GM21390 (cell line): ENCODE data around the gene CRYGC.
"Not testable (repeated sequence)": the region's sequence is repeated elsewhere in the genome, so short reads cannot be mapped to it uniquely, and the experiment has no call there.

Experiments used
- ATAC-seq: cut with Tn5 transposase; IDR thresholded peaks from one replicate; pipeline ENCODE4 v1.9.1; 2021; ENCODE audit not compliant: unreplicated experiment

Gene CRYGC

DNA sequence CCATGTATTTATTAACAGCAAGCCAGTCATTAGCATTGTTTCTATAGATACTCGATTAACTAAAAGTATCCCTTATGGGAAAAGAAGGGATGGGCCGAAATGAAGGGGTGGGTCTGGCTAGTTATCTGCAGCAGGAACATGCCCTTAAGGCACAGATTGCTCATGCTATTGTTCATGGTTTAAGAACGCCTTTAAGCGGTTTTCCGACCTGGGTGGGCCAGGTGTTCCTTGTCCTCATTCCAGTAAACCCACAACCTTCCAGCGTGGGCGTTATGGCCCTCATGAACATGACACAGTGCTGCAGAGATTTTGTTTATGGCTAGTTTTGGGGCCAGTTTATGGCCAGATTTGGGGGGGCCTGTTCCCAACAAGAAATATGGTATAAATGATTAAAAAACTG is 8.7 kb upstream of the CRYGC start:
- not testable (repeated sequence) for ATAC-seq

GRCh38 chr2:208136716-208137094 is 7.1 kb upstream of the CRYGC start:
- ATAC-seq, result no peak

DNA sequence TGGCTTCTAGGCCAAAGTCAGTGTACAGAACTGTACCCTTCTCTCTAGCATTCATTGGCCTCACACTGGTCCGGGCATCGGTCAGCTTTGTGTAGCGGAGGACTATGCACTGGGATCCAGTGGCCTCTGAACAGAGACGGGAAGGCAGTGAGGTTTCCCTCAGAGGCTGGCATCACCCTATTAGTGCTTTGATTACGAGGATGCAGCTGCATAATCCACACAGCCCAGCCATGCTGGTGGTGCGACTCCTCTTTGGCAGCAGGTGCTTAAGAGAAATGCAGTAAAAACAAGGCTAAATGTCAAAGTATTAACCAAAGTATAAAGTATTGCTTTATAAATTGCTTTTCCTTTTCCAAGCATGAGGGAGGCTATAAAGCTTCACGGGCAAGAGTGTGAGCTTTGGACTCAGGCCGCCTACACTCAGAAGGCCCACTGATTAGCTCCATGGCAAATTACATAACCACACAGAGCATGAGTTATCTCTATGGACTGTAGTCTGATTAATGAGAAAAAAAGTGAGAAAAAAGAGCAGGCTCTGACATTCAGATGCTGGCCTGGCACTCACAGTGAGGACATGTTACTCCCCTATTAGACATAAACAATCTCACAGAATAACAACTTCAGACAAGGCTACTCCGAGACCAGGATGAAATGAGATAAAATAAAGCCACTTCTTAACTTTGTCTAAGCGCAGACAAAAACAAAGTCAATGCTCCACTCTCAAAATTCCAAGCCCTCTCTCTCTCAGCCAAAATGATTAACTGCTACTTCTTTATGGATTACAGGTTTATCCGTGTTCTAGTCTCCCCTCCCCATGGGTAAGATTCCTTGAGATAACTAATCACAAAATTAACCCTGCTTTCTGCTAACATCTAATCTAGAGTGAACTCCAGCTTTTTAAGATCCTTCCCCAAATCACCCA is 6.4 kb upstream of the CRYGC start:
- no peak for ATAC-seq

DNA sequence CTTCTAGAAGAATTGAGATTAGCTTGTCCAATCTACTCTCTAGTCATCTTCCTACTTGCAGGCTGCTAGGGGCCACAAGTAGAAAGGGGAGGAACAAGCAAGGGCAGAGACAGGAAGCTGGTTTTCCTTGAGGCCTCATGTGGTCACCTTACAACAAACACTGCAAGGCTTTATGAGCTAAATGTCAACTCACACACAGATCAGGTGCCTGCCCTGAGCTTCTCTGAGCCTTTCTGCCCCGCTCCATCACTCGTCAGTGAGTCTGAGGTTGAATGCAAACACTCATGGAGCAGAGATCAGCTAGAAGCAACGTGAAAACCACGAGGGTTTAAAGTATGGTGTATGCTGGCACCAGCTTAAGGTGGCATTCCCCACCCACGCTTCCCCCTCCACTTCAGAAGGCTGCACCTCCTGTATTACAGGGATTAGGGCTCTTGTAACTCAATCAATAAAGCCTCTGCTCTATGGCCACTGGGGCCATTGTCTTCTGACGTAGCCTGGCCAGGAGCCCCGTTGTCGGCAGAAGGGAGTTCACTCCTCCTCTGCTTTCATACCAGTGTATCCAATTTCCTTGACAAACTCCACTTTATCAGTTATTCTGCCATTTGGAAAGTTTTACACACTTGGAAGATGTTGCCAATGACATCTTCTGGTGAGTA is 5.4 kb upstream of the CRYGC start:
- ATAC-seq, result no peak

DNA sequence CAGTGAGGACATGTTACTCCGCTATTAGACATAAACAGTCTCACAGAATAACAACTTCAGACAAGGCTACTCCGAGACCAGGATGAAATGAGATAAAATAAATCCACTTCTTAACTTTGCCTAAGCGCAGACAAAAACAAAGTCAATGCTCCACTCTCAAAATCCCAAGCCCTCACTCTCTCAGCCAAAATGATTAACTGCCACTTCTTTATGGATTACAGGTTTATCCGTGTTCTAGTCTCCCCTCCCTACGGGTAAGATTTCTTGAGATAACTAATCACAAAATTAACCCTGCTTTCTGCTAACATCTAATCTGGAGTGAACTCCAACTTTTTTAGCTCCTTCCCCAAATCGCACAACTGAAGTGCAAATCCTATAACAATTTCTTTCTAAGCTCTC is 1.1 kb upstream of the CRYGC start:
- no peak for ATAC-seq

DNA sequence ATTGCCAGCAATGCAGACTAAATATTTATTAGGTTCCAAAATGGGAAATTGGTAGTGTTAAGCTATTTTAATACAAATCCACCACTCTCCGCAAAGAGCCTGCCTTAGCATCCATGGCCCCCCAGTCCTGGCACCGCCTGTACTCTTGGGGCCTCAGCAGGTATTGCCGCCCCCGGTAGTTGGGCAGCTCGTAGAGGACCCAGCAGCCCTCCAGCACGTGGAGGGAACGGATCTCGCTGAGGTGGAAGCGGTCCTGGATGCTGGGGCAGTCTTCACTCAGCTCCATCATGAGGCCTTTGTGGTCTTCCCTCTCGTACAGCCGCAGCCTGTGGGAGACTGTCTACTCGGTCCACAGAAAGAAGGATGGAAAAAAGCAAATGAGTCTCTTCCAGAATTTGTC is 1.5 kb downstream of the CRYGC start:
- no peak for ATAC-seq

- ATAC-seq, result no peak
These were observed 2.5 kb downstream of the CRYGC start for GRCh38 chr2:208127090-208127489.

- no peak for ATAC-seq
These were observed 4.4 kb downstream of the CRYGC start for GRCh38 chr2:208125251-208125650.

- not testable (repeated sequence) for ATAC-seq
These were observed 5.5 kb downstream of the CRYGC start, which contains the start of gene CRYGD for GRCh38 chr2:208124013-208124715. Gene CRYGD (minus strand): TSS chr2:208124524. CDS start chr2:208124473, 51 bp downstream.

DNA sequence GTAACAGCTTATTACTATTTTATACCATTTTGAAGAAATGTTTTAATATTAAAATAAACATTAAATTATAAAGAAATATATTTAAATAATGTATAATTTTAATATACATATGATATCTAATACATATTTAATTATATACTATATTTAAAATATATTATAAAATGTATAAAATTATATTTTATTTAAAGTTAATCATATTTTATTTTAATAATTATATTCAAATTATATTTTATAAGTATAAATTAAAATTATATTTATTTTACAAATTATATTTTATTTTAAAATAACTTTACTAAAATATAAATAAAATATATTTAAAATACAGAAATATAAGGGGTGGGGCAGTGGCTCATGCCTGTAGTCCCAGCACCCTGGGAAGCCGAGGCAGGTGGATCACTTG is 7.4 kb downstream of the CRYGC start:
- no peak for ATAC-seq

GRCh38 chr2:208118918-208119317 is 10.7 kb downstream of the CRYGC start:
- ATAC-seq, result no peak

- ATAC-seq, result not testable (repeated sequence)
These were observed 12.2 kb downstream of the CRYGC start for GRCh38 chr2:208117390-208117789.

DNA sequence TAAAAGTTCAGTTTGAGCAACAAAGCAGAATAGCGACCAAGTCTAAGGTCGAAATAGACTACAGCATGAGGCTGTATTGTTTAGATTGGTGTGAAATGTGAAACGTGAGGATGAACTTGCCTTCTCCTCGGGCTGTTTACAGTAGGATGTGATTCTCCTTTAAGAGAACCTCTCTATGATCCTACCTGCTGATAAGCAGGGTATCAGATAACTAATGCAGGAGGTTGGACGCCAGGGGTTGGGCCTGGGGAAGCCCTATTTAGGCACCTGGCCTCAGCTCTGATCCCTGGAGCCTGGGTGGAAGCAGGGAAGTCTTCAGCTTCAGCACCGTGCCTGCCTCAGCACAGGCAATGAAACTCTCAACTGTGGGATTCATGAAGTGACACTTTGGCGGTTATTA is 16.7 kb downstream of the CRYGC start:
- ATAC-seq, result no peak

- not testable (repeated sequence) for ATAC-seq
These were observed 17.3 kb downstream of the CRYGC start for GRCh38 chr2:208112273-208112745.

DNA sequence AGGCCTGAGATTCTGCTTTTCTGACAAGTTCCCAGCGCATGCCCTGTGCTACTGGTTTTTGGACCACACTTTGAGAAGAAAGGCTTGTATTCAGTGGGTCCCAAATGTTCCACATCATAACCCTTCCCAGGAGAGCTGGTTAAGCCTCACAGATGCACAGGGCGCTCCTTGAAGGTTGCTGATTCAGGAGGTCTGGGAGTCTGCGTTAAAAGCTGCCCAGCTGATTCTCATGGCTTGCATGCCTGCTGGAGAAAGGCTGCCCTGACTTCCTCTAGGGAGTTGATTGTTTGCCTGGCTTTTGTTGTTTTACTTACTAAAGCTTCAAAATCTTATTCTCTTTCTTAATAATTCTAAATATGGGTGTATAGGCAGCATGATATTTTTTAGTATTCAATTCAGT is 26.0 kb downstream of the CRYGC start:
- ATAC-seq, result no peak

GRCh38 chr2:208101716-208102631 is 27.7 kb downstream of the CRYGC start:
- ATAC-seq, result no peak

DNA sequence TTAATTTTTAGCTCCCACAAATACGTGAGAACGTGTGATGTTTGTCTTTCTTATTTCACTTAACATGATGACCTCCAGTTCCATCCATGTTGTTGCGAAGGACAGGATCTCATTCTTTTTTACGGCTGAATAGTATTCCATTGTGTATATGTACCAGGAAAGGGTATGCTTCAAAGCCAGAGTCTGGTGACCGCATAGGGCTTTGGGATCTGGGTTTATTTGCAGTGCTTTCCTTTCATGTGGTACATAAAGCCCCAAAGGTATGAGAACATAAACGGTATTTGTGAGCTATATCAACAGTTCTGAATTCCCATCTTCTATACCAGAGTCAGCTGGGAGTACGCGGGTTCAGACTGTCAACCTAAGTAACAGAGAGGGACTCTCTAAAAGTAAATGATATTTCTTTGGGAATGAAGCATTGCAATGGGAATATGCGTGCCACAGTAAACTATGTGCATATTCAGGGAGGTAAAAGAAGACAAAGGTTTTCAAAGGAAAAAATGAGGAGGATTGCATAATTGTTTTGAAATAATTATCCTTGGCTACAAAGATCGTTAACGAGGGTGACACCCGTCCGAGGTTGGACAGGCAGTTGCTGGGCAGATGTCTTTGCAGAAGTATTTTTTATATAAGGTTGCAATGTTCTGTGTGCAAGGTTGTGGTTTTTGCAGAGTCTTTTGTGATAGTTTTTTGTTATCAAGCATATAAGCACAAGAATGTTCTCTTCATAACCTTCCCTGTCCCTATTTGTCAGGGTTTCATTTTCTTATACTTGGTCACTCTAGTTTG is 29.8 kb downstream of the CRYGC start:
- no peak for ATAC-seq

DNA sequence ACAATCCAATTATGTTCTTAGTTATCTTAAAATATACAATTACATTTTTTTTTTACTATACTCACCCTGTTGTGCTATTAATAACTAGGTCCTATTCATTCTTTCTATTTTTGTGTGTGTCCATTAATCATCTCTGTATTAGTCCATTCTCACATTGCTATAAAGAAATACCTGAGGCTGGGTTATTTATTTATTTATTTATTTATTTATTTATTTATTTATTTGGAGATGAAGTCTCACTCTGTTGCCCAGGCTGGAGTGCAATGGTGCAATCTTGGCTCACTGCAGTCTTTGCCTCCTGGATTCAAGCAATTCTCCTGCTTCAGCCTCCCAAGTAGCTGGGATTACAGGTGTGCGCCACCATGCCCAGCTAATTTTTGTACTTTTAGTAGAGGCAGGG is 30.9 kb downstream of the CRYGC start:
- ATAC-seq, result not testable (repeated sequence)

GRCh38 chr2:208098267-208098666 is 31.4 kb downstream of the CRYGC start:
- ATAC-seq, result no peak

DNA sequence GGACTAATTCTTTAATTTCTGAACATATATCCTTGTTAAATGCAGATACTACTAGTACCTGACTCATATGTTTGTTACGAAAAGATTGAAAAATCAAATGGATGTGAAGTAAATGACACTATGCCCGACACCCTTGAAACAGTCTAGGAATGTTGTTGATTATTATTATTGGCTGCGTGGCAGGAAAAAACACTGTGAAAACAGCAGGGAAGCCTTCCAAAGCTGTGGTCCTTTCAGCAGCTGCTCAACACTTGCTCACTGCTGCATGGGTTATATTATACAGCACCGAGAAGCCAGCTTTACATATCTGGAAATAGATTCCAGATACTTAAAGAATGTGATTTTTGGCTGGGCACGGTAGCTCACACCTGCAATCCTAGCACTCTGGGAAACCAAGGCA is 31.8 kb downstream of the CRYGC start:
- ATAC-seq, result no peak
